Measurements from ENCODE around the gene ADAMTS2. TPM values are rescaled to one million over a fixed set of nuclear protein-coding genes. Genes with fewer than 3 reads are reported as not detected.

Gene ADAMTS2
- total RNA-seq, 2 experiments from 2014 or later: not detected

GRCh38 chr5:179141867-179142266 is 203.4 kb downstream of the ADAMTS2 start:
- no peaks in the 10 kb centered on the region for H3K27me3 Mint-ChIP-seq (ENCODE audit: low read depth)
- POLR2A ChIA-PET: interaction anchor here (0.6 kb wide), 1 partner anchor 282 kb away, joined by 3 read pairs; the partner anchor contains the start of gene ZNF354B
- CTCF ChIA-PET: interaction anchor here (0.8 kb wide), 1 partner anchor 352 kb away, joined by 3 read pairs; no protein-coding TSS in a partner anchor
- DNase-seq: no peak
- no peak overlapping the region for H3K4me3 Mint-ChIP-seq
- H3K9me3 Mint-ChIP-seq (ENCODE audit: insufficient read depth): peaks cover 9% of the 10 kb centered on the region
- peaks cover 3% of the 10 kb centered on the region for H3K36me3 Mint-ChIP-seq (ENCODE audit: low read depth)
- peaks cover 18% of the 10 kb centered on the region for H3K4me1 Mint-ChIP-seq (ENCODE audit: low read depth)
- no peak overlapping the region for H3K27ac Mint-ChIP-seq
- ATAC-seq: no peak

- no peaks in the 10 kb centered on the region for H3K27me3 Mint-ChIP-seq (ENCODE audit: low read depth)
- ChIA-PET POLR2A (no interaction called here), CTCF (interaction anchor here (0.7 kb wide), 1 partner anchor 286 kb away, joined by 3 read pairs; no protein-coding TSS in a partner anchor)
- peaks cover 3% of the 10 kb centered on the region for H3K36me3 Mint-ChIP-seq (ENCODE audit: low read depth)
- H3K4me3 Mint-ChIP-seq: no peak overlapping the region
- no peak overlapping the region for H3K27ac Mint-ChIP-seq
- peaks cover 9% of the 10 kb centered on the region for H3K4me1 Mint-ChIP-seq (ENCODE audit: low read depth)
- DNase-seq (no peak), ATAC-seq (no peak)
- H3K9me3 Mint-ChIP-seq (ENCODE audit: insufficient read depth): peaks cover 4% of the 10 kb centered on the region
Observed at GRCh38 chr5:179140293-179140692, 205.0 kb downstream of the ADAMTS2 start.

- H3K36me3 Mint-ChIP-seq (ENCODE audit: low read depth): peaks cover 3% of the 10 kb centered on the region
- ChIA-PET CTCF (no interaction called here), POLR2A (no interaction called here)
- no peak for ATAC-seq
- no peaks in the 10 kb centered on the region for H3K27me3 Mint-ChIP-seq (ENCODE audit: low read depth)
- H3K27ac Mint-ChIP-seq: no peak overlapping the region
- H3K4me1 Mint-ChIP-seq (ENCODE audit: low read depth): peaks cover 9% of the 10 kb centered on the region
- peaks cover 4% of the 10 kb centered on the region for H3K9me3 Mint-ChIP-seq (ENCODE audit: insufficient read depth)
- DNase-seq: no peak
- no peak overlapping the region for H3K4me3 Mint-ChIP-seq
Observed at GRCh38 chr5:179139936-179140235, 205.4 kb downstream of the ADAMTS2 start.

- Mint-ChIP-seq H3K4me3 (no peak overlapping the region), H3K9me3 (ENCODE audit: insufficient read depth) (peaks cover 3% of the 10 kb centered on the region), H3K27me3 (ENCODE audit: low read depth) (no peaks in the 10 kb centered on the region), H3K4me1 (ENCODE audit: low read depth) (peaks cover 9% of the 10 kb centered on the region), H3K27ac (no peak overlapping the region), H3K36me3 (ENCODE audit: low read depth) (peaks cover 3% of the 10 kb centered on the region)
- DNase-seq (no peak), ATAC-seq (no peak)
- POLR2A ChIA-PET: no interaction called here
- CTCF ChIA-PET: no interaction called here
Observed at GRCh38 chr5:179139111-179139935, 205.9 kb downstream of the ADAMTS2 start.

- no peak for ATAC-seq
- Mint-ChIP-seq H3K4me3 (no peak overlapping the region), H3K9me3 (ENCODE audit: insufficient read depth) (no peaks in the 10 kb centered on the region), H3K36me3 (ENCODE audit: low read depth) (peaks cover 3% of the 10 kb centered on the region), H3K27ac (no peak overlapping the region), H3K4me1 (ENCODE audit: low read depth) (peaks cover 9% of the 10 kb centered on the region), H3K27me3 (ENCODE audit: low read depth) (no peaks in the 10 kb centered on the region)
- CTCF ChIA-PET: no interaction called here
- POLR2A ChIA-PET: no interaction called here
- DNase-seq: no peak
Observed at GRCh38 chr5:179138568-179138925, 206.7 kb downstream of the ADAMTS2 start.

- Mint-ChIP-seq H3K4me3 (no peak overlapping the region), H3K27ac (no peak overlapping the region), H3K36me3 (ENCODE audit: low read depth) (peaks cover 2% of the 10 kb centered on the region), H3K27me3 (ENCODE audit: low read depth) (no peaks in the 10 kb centered on the region), H3K4me1 (ENCODE audit: low read depth) (peaks cover 8% of the 10 kb centered on the region), H3K9me3 (ENCODE audit: insufficient read depth) (no peaks in the 10 kb centered on the region)
- DNase-seq: no peak
- CTCF ChIA-PET: no interaction called here
- POLR2A ChIA-PET: no interaction called here
- no peak for ATAC-seq
Observed at GRCh38 chr5:179137643-179138567, 207.4 kb downstream of the ADAMTS2 start.

GRCh38 chr5:179137016-179137642 is 208.1 kb downstream of the ADAMTS2 start:
- H3K27ac Mint-ChIP-seq: no peak overlapping the region
- CTCF ChIA-PET: no interaction called here
- no peak overlapping the region for H3K4me3 Mint-ChIP-seq
- no peak for ATAC-seq
- no peaks in the 10 kb centered on the region for H3K27me3 Mint-ChIP-seq (ENCODE audit: low read depth)
- no peak for DNase-seq
- POLR2A ChIA-PET: no interaction called here
- H3K36me3 Mint-ChIP-seq (ENCODE audit: low read depth): no peaks in the 10 kb centered on the region
- peaks cover under 1% of the 10 kb centered on the region for H3K4me1 Mint-ChIP-seq (ENCODE audit: low read depth)
- H3K9me3 Mint-ChIP-seq (ENCODE audit: insufficient read depth): no peaks in the 10 kb centered on the region

GRCh38 chr5:179135441-179136215 is 209.6 kb downstream of the ADAMTS2 start:
- no peak for DNase-seq
- Mint-ChIP-seq H3K27ac (no peak overlapping the region), H3K36me3 (ENCODE audit: low read depth) (no peaks in the 10 kb centered on the region), H3K9me3 (ENCODE audit: insufficient read depth) (no peaks in the 10 kb centered on the region), H3K4me3 (no peak overlapping the region), H3K27me3 (ENCODE audit: low read depth) (no peaks in the 10 kb centered on the region), H3K4me1 (ENCODE audit: low read depth) (no peaks in the 10 kb centered on the region)
- ATAC-seq: no peak
- ChIA-PET POLR2A (no interaction called here), CTCF (no interaction called here)

GRCh38 chr5:179135006-179135405 is 210.3 kb downstream of the ADAMTS2 start:
- no peaks in the 10 kb centered on the region for H3K4me1 Mint-ChIP-seq (ENCODE audit: low read depth)
- CTCF ChIA-PET: no interaction called here
- H3K27ac Mint-ChIP-seq: no peak overlapping the region
- DNase-seq (no peak), ATAC-seq (no peak)
- H3K4me3 Mint-ChIP-seq: no peak overlapping the region
- POLR2A ChIA-PET: no interaction called here
- no peaks in the 10 kb centered on the region for H3K36me3 Mint-ChIP-seq (ENCODE audit: low read depth)
- no peaks in the 10 kb centered on the region for H3K9me3 Mint-ChIP-seq (ENCODE audit: insufficient read depth)
- no peaks in the 10 kb centered on the region for H3K27me3 Mint-ChIP-seq (ENCODE audit: low read depth)

- H3K36me3 Mint-ChIP-seq (ENCODE audit: low read depth): no peaks in the 10 kb centered on the region
- no peak overlapping the region for H3K4me3 Mint-ChIP-seq
- ChIA-PET CTCF (no interaction called here), POLR2A (no interaction called here)
- H3K4me1 Mint-ChIP-seq (ENCODE audit: low read depth): no peaks in the 10 kb centered on the region
- no peak for DNase-seq
- ATAC-seq: no peak
- H3K27me3 Mint-ChIP-seq (ENCODE audit: low read depth): no peaks in the 10 kb centered on the region
- no peak overlapping the region for H3K27ac Mint-ChIP-seq
- no peaks in the 10 kb centered on the region for H3K9me3 Mint-ChIP-seq (ENCODE audit: insufficient read depth)
Observed at GRCh38 chr5:179134511-179134910, 210.8 kb downstream of the ADAMTS2 start.

- Mint-ChIP-seq H3K9me3 (ENCODE audit: insufficient read depth) (no peaks in the 10 kb centered on the region), H3K27me3 (ENCODE audit: low read depth) (no peaks in the 10 kb centered on the region), H3K4me1 (ENCODE audit: low read depth) (no peaks in the 10 kb centered on the region), H3K36me3 (ENCODE audit: low read depth) (no peaks in the 10 kb centered on the region), H3K4me3 (no peak overlapping the region), H3K27ac (no peak overlapping the region)
- ATAC-seq (no peak), DNase-seq (no peak)
- ChIA-PET CTCF (no interaction called here), POLR2A (no interaction called here)
Observed at GRCh38 chr5:179132586-179133355, 212.5 kb downstream of the ADAMTS2 start.

Data from activated CD8-positive, alpha-beta T cell treated with anti-CD3 and anti-CD28 coated beads, Interleukin-2, amount 10 ng/mL, durations not matched to agents 7 days and 5 days (primary cell).